ENCODE measurements around the gene ABLIM1. TPM values are rescaled to one million over a fixed set of nuclear protein-coding genes. Genes with fewer than 3 reads are reported as not detected.

ABLIM1 gene
- total and polyA plus RNA-seq, 10 of the 15 experiments (the other 5 are each of a cell fraction or from before 2014, with no cell fraction given), result 14.2 to 50.5 (median 28.1) TPM

GRCh38 chr10:114521255-114521654 lies 136.8 kb downstream of the ABLIM1 start (continued):
- TF ChIP-seq ZNF687 (IDR thresholded peaks at IDR 0.05) (no peak), USF2 (IDR thresholded peaks at IDR 0.05; ENCODE audit: borderline replicate concordance, low read depth, low read length) (no peak), REST (IDR thresholded peaks at IDR 0.05; ENCODE audit: low read depth, low read length) (no peak), YY1 (IDR thresholded peaks at IDR 0.05; ENCODE audit: low read depth, low read length) (no peak), RAD51 (IDR thresholded peaks at IDR 0.05) (no peak), STAT1 (conservative IDR thresholded peaks at IDR 0.05) (no peak), CUX1 (IDR thresholded peaks at IDR 0.05; ENCODE audit: insufficient replicate concordance, low read depth, low read length) (no peak), SMARCA5 (IDR thresholded peaks at IDR 0.05) (no peak), ZNF207 (IDR thresholded peaks at IDR 0.05; ENCODE audit: borderline replicate concordance) (no peak), SUZ12 (IDR thresholded peaks at IDR 0.05; ENCODE audit: unreplicated experiment) (no peak), POLR2AphosphoS2 (IDR thresholded peaks at IDR 0.05; ENCODE audit: low read depth, low read length) (no peak)
